ENCODE results near the gene RALGPS2. TPM values are rescaled to one million over a fixed set of nuclear protein-coding genes. Genes with fewer than 3 reads are reported as not detected.

RALGPS2 gene
- total and polyA plus RNA-seq, 2 of the 8 experiments (the other 6 are each of a cell fraction or from before 2014, with no cell fraction given): 6.7 to 38.0 TPM

DNA sequence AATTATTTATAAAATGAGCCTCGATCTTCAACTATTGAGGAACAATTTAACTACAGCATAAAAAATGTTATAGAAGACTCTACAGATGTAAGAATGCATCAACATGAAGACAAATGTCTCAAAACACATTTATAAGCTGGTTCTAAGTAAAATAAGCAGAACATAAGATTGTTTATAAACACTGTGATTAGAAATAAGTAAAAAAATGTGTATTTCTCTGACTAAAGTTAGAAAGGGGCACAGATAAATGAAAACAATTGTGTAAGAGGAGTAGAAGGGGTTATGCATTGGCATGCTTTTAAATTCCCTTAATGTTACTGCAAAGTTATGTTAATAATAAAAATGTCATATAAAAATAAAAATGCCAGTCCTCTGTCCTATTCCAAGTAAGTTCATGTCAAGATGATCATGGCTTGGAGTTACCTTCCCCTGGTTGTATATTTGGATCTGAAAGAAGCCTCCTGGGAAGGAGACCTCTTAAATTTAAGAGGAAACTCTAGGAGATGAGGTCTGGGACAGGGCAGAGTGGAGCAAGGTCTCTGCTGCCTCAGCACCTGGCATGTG is 230.4 kb downstream of the RALGPS2 start:
- Histone ChIP-seq H3K9ac (replicated peaks in 1 of 4; ENCODE audit: extremely low read depth in 1 of 4, low read depth in 3 of 4, low read length in 3 of 4) (no peak overlapping the region), H3K4me2 (ENCODE audit: insufficient read depth in 1 of 2, low read depth in 2 of 2, low read length in 2 of 2) (no peak overlapping the region), H3K4me3 (ENCODE audit: extremely low read depth in 1 of 4, insufficient read depth in 2 of 4, low read depth in 3 of 4, low read length in 4 of 4) (no peak overlapping the region), H3K36me3 (ENCODE audit: control insufficient read depth in 2 of 4, insufficient read depth in 4 of 4, low read length in 3 of 4) (no peaks in the 10 kb centered on the region), H4K8ac (ENCODE audit: extremely low read depth, insufficient read depth, low read length) (no peak overlapping the region; the same call in 1 of the 2 replicates), H3K9me3 (ENCODE audit: insufficient read depth in 2 of 2, low read depth in 1 of 2, low read length in 1 of 2) (no peaks in the 10 kb centered on the region), H3K56ac (replicated peaks; ENCODE audit: insufficient read length, low read depth, low read length) (no peak overlapping the region), H2BK120ac (replicated peaks; ENCODE audit: low read depth, low read length) (no peak overlapping the region), H2AK5ac (ENCODE audit: low read depth, low read length) (no peak overlapping the region), H3K23ac (ENCODE audit: insufficient read length) (no peak overlapping the region), H3K27ac (ENCODE audit: low read depth, low read length) (no peak overlapping the region), H3K23me2 (ENCODE audit: low read depth, low read length) (no peaks in the 10 kb centered on the region), H2AFZ (ENCODE audit: low read length) (no peak overlapping the region), H3K79me1 (ENCODE audit: low read depth, low read length) (no peaks in the 10 kb centered on the region), H3K79me2 (ENCODE audit: control insufficient read depth in 1 of 2, insufficient read depth in 2 of 2, low read length in 2 of 2) (no peaks in the 10 kb centered on the region), H2BK5ac (ENCODE audit: low read depth, low read length) (no peak overlapping the region), H3K18ac (ENCODE audit: extremely low read depth, low read length) (no peak overlapping the region), H2BK15ac (ENCODE audit: low read length) (no peak overlapping the region), H3K14ac (ENCODE audit: insufficient read length) (no peak overlapping the region), H2BK12ac (ENCODE audit: low read depth, low read length) (no peak overlapping the region), H2BK20ac (ENCODE audit: low read length) (no peak overlapping the region), H4K5ac (ENCODE audit: insufficient read length, low read depth, low read length) (no peak overlapping the region), H3K27me3 (replicated peaks in 1 of 4; ENCODE audit: control insufficient read depth in 3 of 4, extremely low read depth in 1 of 4, insufficient read depth in 3 of 4, low read length in 3 of 4) (no peaks in the 10 kb centered on the region), H3K4ac (replicated peaks; ENCODE audit: insufficient read length, low read depth, low read length) (no peak overlapping the region), H4K20me1 (replicated peaks in 1 of 2; ENCODE audit: control insufficient read depth in 1 of 2, insufficient read depth in 2 of 2, low read length in 2 of 2) (no peaks in the 10 kb centered on the region), H4K91ac (replicated peaks; ENCODE audit: insufficient read length, low read length) (no peak overlapping the region), H3K4me1 (replicated peaks in 1 of 4; ENCODE audit: control insufficient read depth in 3 of 4, insufficient read depth in 4 of 4, low read length in 3 of 4) (no peaks in the 10 kb centered on the region)
- DNase-seq (ENCODE audit: low read depth in 1 of 2, low spot score in 2 of 2) (no peak), FAIRE-seq (no peak)
- ChIA-PET POLR2A (ENCODE audit: partially characterized antibody) (no interaction called here), CTCF (ENCODE audit: partially characterized antibody) (interaction anchor here (1.1 to 2.4 kb wide), 2 partner anchors 10 to 47 kb away, joined by 3 to 9 read pairs; no protein-coding TSS in a partner anchor)
- WGBS, 2 experiments (ENCODE audit: extremely low coverage in 1 of 2, insufficient coverage in 1 of 2, insufficient read length in 1 of 2, insufficient replicate concordance in 2 of 2, low coverage in 1 of 2, low lambda C conversion rate in 2 of 2, missing lambda C conversion rate in 1 of 2): 55% methylated on average over 1 of the region's 1 CpG; no CpG with 5 or more reads in 1 of the 2 experiments
- TF ChIP-seq POLR2A (IDR thresholded peaks at IDR 0.05; ENCODE audit: control extremely low read depth in 1 of 2, low read depth in 2 of 2, low read length in 2 of 2): no peak
- TF ChIP-seq BACH1 (IDR thresholded peaks at IDR 0.05; ENCODE audit: low read length): no peak
